IPS-18c (cell line): ENCODE results near the gene PPM1N.
A peak's percentile ranks its signal among the peaks of the same experiment; 100 is the strongest.

Experiments
- H3K4me3 ChIP-seq: 2 replicates; pipeline ENCODE4 v1.7.0; 2013; ENCODE audit warnings: low read depth, mild to moderate bottlenecking, low read length, moderate library complexity; ENCODE audit not compliant: insufficient read depth
- H3K9me3 ChIP-seq: one replicate; pipeline ENCODE4 v1.6.1; 2013; ENCODE audit warnings: mild to moderate bottlenecking, low read length, moderate library complexity; ENCODE audit not compliant: control insufficient read depth, insufficient read depth

PPM1N gene

DNA sequence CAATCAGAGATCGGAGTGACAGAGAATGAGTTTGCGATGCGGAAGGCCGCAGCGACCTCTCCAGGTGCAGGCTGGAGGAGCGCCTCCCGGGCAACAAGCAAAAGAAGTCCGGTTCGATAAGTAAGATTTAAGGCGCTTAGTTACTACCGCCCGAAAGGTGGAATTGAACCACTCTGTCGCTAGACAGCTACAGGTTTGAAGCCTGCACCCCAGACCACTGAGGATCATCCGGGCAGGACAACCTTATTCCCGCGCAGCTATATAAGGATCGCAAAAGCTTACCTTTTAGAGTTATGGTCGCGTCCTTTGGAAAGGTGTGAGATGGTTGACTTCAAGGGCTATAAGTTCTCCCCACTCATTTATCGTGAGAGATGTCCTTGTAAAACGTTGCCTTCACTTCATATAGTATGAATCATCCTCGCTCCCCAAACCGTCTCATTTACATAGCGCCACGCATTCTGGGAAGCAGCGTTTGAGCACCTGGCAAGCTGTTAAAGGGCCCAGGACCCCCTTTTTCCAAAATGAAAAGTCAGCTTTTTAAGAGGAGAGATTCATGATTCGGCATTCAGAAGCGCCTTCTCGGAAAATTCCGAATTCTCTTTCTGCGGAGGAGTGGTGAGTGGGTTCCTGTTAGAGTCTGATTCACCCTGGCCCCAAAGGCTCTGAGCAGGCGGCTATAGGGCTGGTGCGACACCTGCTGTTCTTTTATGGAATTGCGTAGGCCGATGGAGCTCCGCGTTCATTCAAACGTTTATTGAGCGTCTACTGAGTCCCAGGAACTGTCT, 19.6 kb upstream of the PPM1N start:
- Histone ChIP-seq H3K4me3 (peak overlapping the region; percentile 46), H3K9me3 (no peaks in the 10 kb centered on the region)

DNA sequence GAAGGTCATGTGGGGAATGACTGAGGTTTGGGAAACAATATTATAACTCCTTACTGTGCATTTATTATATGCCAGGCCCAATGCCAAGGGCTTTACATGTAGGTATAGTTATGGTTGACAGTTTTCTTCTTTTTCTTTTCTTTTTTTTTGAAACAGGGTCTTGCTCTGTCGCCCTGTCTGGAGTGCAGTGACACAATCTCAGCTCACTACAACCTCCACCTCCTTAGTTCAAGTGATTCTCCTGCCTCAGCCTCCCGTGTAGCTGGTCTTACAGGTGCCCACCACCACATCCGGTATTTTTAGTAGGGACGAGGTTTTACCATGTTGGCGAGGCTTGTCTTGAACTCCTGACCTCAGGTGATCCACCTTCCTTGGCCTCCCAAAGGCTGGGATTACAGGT, 15.2 kb upstream of the PPM1N start:
- H3K9me3 ChIP-seq: no peaks in the 10 kb centered on the region
- no peak overlapping the region for H3K4me3 ChIP-seq

DNA sequence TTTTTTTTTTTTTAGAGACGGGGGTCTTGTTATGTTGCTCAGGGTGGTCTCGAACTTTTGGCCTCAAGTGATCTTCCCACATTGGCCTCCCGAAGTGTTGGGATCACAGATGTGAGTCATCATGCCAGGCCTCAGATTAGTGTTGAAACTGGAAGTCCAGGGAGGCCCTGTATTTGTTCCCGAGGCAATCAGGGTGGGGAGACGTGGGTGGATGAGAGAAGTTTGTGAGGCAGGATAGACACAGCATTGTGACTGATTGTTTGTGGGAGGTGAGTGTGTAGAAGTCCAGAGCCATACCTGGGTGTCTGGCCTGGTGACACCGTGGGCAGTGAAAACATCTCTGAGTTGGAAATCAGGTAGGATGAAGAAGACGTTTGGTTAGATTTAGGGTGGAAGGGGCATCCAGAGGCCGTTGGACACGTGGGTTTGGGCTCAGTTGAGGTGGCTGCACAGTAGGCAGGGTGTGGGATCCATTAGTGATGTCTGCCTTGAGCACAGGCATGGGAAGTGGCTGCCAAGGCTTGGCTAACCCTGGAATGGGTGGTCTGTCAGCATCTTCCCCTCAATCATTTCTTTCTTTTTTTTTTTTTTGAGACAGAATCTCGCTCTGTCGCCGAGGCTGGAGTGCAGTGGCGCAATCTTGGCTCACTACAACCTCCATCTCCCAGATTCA, 13.8 kb upstream of the PPM1N start:
- Histone ChIP-seq H3K9me3 (no peaks in the 10 kb centered on the region), H3K4me3 (no peak overlapping the region)

DNA sequence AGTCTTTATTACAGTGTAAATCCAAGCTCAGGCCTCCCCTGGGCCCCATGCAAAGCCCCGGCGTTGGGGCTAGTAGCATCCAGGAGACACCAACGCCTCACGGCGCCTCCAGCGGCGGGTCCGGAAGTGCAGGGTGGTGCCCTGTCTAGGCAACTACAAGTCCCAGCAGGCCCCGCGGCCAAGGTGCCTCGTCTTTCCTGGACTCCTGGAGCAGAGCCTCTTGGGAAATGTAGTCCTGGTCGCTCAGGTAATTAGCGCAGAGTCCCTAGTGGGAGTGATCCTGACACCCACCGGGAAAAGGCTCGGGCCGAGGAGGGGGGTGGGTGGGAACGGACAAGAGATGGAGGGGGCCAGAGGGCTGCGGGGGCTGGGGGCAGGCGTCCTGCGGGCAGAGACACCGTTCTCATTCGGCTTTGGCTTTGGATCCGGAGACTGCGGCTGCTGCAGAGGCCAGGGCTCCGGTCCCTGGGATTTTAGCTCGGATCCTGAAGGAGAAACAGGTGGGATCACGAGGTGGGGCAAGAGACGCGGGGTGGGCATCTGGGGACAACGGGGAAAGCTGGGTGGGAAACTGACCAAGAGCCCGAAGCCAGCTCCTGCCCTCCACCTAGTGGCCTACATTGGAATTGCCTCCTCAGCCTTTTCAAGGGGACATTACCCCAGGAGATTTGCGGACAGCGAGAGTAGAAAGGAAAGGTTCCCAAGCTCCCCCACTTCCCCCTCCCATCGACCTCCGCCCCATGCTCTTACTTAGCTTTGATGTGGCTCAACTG, 12.8 kb upstream of the PPM1N start:
- H3K4me3 ChIP-seq: peak overlapping the region; percentile 59
- H3K9me3 ChIP-seq: no peaks in the 10 kb centered on the region

DNA sequence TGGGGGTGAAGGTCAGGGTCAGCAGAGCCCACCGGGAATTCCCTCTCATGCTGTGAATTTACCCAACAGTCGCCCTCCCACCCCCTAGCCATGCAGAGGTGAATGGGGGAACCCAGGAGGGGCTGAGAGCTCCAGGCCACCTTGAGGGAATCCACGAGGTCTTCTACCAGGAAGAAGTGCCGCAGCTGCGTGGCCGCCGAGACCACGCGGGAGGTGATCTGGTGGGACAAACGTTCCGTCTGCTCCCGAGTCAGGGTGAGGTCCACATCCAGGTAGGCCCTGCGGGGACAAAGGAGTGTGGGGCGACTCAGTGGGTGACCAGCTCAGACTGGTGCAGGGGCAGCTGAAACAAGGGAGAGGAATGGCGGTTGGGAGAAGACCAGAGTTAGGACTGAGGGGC, 9.5 kb upstream of the PPM1N start:
- H3K4me3 ChIP-seq: no peak overlapping the region
- H3K9me3 ChIP-seq: no peaks in the 10 kb centered on the region

DNA sequence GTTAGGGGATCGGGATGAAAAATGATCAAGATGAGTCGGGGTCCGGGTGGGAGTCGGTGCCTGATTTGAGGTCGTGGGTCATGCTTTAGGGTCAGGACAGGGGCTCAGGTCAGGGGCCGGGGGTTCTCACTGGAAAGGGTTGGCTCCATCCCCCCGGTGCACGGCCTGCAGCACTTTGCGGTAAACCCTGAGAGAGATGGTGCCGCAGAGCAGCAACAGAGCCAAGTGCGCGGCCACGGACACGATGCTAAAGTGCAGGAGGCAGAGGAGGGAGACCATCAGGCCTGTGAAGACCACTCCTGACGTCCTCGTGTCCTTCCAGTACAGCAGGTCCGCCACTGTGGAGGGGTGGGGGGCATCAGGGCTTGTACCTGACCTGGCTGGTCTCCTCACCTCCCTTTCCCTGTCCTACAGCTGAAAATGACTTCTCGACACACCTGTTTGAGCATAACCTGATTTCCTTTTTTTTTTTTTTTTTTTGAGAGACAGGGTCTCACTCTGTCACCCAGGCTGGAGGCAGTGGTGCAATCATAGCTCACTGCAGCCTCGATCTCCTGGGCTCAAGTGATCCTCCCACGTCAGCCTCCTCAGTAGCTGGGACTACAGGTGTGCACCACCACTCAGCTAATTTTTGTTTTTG, 8.9 kb upstream of the PPM1N start:
- Histone ChIP-seq H3K4me3 (no peak overlapping the region), H3K9me3 (no peaks in the 10 kb centered on the region)

DNA sequence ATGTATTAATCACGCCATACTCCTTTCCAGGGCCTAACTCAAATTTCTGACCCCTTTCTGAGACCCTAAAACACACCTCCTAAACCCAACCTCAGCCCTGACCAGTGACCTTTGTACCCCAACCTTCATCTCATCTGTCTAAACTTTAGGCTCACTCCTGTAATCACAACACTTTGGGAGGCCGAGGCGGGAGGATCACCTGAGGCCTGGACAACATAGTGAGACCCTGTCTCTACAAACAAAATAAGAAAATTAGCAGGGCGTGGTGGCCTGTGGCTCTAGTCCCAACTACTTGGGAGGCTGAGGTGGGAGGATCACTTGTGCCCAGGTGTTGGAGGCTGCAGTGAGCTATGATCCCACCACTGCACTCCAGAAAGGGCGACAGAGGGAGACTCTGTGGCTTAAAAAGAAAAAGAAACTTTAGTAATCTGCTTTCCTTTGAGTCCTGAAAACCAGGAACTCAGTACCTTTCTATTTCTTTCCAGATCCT, 6.1 kb upstream of the PPM1N start:
- Histone ChIP-seq H3K4me3 (peak overlapping the region; percentile 43; the same call in 1 of the 2 replicates), H3K9me3 (no peaks in the 10 kb centered on the region)

DNA sequence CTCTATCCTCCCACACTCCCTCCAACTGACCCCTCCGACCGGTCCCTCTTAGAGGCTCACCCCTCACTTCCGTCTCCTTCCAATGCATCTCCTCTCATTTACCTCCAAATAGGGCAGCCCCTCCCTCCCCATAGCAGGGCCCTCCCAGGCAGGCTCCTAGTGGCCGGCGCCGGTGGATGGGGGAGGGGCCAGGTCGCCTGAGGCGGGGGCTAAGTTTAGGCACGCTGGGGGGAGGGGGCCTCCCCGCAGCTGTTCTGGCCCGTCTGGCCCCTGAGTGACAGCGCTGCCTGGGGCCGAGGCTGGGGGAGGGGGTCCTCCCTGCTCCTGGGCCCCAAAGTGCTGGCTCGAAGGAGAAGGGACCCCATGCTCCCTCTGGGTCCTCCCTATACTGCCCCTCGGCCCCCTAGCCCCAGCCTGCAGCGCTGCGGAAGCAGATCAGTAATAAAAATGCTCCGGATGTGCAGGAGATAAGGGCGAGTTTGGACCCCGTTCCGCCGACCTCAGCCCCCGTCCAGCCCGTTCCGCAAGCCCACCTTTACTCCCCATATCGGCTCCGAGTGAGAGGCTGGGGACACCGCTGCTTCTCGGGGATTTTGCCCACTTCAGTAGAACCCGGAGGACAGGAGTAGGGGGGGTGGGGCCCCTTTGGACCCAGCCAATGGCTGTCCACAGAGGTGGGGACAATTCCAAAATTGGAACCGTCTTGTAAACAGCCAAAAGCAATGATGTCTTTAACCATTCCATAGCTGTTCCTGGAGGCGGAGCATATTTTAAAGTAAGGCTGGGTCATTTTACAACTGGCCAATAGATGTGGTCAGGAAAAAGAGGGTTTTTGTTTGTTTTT, 5.4 kb upstream of the PPM1N start:
- Histone ChIP-seq H3K4me3 (peak overlapping the region; percentile 43), H3K9me3 (no peaks in the 10 kb centered on the region)

DNA sequence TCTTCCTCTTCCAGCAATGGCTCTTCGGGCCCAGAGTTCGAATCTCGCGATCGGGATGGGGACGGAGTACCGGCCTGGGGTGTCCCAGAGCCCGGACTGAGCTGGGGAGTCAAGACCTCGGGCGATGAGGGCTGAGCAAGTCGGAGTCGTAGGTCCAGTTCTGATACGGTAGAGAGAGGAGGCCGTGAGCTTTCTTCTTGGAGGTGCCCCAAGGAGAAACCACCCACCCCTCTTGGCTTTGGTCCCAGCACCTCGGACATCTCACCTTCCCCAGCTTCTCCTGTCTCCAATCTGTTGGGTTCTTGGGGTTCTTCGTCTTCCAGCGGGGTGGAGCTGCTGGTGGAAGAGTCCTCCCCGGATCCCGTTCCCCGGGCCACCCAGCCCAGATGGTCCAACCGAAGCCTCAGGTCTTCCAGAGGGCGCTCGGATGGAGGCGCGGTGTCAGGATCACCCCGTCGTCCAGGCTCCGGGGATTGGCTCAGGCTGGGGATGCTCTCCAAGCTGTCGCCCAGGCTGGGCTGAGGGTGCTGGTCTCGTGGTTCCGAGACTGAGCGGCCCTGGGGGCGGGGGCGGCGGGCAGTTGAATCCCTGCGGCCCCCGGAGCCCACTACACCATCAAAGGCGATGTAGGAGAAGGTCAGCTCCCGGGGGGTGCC, 3.9 kb upstream of the PPM1N start:
- H3K4me3 ChIP-seq: no peak overlapping the region
- no peaks in the 10 kb centered on the region for H3K9me3 ChIP-seq

DNA sequence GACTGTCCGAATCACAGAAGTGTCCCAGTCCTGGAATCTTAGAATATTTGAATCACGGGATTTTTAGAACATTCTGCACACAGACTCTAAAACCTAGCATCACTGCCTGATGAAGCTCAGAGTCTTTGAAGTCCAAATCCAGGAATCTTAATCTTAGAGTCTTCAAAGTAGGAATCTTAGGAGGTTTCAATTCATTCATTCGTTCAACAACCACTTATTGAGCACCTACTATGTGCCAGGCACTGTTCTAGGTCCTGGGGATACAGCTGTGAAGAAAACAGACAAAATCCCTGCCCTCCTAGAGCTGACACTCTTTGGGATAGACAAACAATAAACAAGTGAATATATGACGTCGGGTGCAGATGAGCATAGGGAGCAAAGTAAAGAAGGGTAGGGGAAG, 3.1 kb upstream of the PPM1N start:
- H3K4me3 ChIP-seq: no peak overlapping the region

DNA sequence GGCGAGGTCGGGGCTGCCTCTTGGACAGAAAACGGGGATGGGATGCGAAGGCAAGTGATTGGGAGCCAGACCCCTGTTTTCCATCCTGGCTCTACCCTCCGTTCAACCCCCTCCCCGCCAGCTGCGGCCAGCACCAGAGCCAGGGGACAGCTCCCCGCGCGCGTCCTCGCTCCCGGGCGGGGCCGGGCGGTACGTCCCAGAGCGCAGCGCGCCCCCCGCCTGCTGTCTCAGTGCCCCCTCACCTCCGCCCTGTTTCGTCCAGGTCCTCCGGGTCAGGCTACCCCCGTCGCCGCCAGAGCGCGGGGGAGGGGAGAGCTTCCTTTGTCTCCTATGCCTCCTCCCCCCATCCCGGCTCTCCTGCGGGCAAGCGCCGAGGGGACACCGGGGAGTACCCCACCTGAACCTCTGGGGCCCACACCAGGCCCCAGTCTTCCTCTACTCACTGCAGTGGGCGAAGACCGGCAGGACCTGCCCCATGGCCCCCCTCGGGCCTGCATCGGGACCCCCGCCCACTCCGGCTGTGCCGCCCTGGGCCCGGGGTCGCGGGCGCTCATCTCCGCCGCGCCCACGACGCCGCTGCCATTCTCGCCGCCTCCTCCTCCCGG, 1.8 kb upstream of the PPM1N start:
- Histone ChIP-seq H3K4me3 (peak overlapping the region; percentile 79), H3K9me3 (no peaks in the 10 kb centered on the region)

More for the DNA sequence above, 3.1 kb upstream of the PPM1N start:
- H3K9me3 ChIP-seq: no peaks in the 10 kb centered on the region

DNA sequence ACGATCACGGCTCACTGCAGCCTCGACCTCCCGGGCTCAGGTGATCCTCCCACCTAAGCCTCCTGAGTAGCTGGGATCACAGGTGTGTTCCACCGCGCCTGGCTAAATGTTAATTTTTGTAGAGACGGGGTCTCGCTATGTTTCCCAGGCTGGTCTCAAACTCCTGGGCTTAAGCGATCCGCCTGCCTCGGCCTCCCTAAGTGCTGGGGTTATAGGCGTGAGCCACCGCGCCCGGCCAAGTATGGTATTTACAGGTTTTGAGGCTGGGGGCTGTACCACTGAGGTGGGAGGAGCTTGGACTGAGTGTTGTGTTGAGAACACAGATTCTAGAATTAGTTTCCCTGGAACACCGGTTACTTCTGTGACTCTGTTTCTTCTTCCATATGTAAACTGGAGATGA, 452 bp upstream of the PPM1N start:
- peak overlapping the region; percentile 52; the same call in 1 of the 2 replicates for H3K4me3 ChIP-seq
- H3K9me3 ChIP-seq: no peaks in the 10 kb centered on the region

DNA sequence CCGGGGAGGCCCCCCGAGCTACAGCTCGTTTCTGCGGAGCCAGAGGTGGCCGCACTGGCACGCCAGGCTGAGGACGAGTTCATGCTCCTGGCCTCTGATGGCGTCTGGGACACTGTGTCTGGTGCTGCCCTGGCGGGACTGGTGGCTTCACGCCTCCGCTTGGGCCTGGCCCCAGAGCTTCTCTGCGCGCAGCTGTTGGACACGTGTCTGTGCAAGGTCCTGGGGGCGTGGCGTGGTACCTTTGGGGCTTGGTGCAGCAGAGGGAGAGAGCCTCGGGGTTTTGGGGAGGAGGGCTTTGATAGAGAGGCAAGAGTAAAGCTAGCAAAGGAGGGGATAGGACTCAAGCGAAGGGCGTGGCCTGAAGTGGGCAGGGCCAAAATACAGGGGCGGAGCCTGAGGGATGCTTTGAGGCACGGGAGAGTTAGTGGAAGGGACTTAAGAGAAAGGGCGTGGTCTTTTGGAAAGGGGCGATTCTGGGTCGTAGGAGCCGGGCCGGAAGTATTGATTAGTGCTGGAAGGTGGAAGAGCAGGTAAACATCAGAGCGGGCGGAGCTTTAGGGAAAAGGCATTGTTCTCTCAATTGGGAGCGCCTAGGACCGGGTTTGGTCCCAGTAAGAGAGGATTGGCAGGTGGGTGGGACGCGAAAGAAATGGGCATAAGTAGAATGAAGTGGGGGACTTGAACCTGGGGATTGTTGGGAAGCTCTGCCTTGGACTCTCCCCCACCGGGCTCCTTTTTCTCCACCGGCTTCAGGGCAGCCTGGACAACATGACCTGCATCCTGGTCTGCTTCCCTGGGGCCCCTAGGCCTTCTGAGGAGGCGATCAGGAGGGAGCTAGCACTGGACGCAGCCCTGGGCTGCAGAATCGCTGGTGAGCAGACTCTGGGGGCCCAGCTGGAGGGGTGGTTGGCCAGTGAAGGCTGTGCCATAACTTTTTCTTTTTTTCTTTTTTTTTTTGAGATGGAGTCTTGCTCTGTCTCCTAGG, 1.2 kb downstream of the PPM1N start:
- Histone ChIP-seq H3K9me3 (no peaks in the 10 kb centered on the region), H3K4me3 (peak overlapping the region; percentile 52)

DNA sequence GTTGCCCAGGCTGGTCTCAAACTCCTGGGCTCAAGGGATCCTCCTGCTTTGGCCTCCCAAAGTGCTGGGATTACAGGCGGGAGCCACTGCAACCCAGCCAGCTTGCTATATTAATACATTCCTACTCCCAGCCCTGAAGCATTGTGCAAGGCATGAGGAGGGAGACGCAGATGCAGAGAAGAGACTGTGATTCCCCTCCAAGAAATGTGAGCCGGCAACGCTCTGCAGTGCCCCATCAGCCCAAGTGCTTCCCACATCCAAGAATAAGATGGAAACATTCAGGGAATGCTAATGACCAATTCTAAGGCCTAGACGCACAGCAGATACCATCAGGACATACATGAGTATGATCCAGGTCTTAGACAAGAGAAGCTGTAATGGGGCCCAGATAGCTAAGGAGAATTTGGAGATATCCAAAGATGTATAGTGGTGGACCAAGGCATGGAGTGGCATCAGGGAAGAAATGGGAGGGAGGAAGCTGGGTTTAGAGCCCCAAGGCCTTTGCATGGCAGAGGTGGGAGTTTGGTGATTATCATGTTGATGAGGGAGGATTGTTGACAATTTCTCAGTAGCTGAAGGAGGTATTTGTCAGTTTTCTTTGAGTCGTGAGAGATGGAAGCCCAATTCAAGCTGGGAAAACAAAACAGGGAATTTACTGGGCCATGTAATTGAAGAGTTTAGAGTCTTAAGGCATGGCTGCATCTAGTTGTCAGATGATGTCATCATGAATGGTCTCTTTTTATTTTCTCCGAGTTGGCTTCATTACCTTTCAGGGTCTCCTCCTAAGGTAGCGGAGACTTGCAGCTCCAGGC, 2.9 kb downstream of the PPM1N start:
- H3K9me3 ChIP-seq: no peaks in the 10 kb centered on the region
- H3K4me3 ChIP-seq: peak overlapping the region; percentile 28; the same call in 1 of the 2 replicates
